G401.6 (cell line): Measurements from ENCODE around the gene C5.

Experiments used
- FAIRE-seq: peaks from 2 replicates; lab custom pipeline; 2012; peaks lifted over from hg19 to GRCh38; lab: Jason Lieb, UNC

Gene C5

DNA sequence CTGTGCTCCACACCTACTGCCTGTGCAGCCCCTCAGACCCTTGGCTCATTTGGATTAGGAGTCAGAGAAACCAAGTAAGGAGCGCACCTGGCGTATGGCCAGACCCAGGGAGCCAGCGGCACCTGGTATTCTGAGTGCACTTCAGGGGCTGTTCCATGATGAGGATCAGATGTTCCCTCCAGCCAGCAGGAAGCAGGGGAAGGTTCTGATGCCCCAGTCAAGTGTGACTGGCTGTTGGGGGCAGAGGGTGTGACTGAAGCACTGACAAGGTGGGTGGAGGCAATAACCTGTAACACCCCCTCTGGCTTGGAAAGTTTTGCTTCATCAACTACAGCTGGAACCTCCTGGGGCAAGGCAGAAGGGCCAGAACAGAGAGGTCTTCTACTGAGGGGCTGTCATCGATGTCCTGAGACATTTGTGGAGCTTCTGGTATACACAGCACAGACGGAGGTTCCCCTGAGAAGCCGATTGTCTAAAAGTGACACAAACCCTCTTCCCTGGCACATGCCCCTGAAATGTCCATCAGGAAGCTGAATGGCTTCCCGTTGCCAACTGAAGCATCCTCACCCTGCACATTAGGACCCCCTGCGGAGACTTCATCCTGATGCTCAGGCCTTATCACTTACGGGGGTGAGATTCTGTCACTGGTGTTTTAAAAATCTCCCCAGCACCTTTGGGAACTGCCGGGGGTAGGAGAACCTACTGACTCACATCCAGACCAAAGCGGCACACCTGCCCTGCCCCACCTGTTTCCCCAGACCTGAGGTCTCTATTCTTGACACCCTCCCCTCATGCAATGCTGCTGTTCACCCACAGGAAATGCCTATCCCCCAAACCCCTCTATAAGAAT lies 144.5 kb downstream of the C5 start:
- FAIRE-seq: no peak

DNA sequence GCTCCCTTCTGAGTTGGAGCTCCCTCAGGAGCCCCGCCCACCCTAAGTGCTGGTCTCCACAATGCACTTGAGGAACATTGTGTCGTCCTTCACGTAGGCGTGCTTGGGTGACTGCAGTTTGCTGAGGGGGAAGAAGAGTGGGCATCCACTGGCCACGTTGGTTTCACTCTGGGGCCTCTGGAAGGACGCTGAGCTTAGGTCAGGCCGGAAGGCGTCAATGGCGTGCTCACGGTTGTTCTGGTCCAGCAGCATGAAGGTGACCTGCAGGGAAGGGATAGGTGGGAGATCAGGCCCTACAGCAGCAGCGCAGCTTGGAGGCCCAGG lies 145.1 kb downstream of the C5 start:
- no peak for FAIRE-seq

DNA sequence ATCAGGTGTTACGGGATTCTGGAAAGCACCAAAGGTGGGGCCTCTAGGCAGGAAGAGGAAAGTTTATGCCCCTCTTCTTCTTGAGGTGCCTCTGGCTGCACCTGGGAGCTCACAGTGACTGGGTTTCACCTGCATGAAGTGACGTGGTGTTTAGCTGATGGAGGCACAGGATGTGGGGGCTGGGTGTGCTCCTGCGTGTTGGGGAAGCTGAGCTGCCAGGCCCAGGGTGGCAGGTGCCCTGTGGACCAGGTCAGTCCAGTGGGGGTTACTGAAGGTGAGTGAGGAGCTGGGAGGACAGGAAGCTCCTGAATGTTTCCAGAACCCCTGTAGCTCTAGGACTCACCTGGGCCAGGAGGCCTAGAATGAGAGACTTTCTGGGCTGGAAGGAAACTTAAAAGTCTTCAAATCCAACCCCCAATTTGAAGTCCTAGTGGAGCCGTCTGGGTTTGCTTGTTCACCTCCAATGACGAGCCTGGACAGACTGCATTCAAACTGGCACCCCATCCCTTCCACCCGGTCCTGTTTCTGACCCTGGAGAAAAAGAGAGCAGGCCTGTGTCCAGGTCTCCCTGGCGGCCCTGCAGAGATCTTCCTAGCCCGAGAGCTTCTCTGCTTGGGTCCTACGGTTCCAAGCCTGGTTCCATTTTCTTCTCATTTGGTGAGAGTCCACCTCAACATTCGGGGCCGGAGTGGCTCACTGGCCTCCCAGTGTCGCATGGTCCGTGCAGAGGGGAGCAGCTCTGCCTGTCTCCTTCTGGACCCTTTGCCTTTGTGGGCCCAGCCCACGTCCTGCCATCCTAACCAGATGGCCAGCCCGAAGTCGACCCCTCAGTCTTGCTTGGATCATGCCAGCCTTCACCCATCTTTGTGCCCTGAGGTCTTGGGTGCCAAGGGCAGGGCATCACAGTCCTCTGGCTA lies 145.8 kb downstream of the C5 start:
- no peak for FAIRE-seq

DNA sequence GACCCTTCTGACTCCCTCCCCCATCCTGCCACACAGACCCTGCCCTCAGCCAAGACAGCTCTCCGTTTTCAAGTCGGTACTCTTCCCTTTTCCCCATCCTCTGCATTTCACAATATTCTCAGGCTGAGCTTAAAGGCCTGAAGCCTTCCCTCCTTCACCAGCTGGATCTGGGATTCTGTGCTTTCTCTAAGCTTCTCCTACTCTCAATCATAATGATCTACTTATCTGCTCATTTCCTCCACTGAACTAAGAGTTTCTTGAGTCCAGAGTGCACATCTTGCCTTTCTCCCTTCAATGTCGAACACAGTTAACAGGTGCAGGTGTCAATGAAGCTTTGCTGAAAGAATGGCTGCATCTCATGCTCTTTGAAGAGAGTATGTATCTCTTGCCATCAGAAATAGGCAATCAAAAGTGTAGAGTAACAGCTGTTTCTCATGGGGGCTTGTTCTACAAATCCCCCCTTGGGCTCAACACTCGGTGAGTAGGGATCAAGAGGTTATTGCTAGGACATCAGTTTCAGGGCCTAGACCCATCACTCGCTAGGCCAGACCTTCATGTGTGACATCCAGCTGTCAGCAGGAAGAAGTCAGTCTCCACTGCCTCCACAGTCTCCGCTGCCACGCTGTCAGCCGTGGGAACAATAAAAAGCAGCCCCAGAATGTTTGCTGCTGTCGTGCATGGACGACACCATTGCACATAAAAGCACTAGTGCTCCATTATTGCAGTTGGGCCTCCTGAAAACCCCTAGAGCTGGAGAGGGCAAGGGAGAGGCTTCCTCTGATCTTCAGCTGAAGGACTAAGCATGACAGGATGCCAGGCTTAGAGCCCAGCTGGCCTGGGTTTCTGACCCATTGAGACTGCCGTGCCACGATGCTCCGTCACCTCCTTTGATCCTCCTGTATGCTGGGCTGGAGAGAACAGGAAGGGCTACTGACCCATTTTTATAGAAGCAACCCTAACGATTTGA lies 147.2 kb downstream of the C5 start:
- no peak for FAIRE-seq
